VCaP (cell line): ENCODE results near the gene LMAN2.

Source experiments
- H3K27ac ChIP-seq: fragments of 450-650 bp; 2 replicates; pipeline ENCODE4 v1.5.1; 2017
- CTCF ChIP-seq: fragments of 450-650 bp; conservative IDR thresholded peaks from 2 replicates; pipeline ENCODE4 v1.5.1; 2017; ENCODE audit warnings: mild to moderate bottlenecking, moderate library complexity

Gene LMAN2

DNA sequence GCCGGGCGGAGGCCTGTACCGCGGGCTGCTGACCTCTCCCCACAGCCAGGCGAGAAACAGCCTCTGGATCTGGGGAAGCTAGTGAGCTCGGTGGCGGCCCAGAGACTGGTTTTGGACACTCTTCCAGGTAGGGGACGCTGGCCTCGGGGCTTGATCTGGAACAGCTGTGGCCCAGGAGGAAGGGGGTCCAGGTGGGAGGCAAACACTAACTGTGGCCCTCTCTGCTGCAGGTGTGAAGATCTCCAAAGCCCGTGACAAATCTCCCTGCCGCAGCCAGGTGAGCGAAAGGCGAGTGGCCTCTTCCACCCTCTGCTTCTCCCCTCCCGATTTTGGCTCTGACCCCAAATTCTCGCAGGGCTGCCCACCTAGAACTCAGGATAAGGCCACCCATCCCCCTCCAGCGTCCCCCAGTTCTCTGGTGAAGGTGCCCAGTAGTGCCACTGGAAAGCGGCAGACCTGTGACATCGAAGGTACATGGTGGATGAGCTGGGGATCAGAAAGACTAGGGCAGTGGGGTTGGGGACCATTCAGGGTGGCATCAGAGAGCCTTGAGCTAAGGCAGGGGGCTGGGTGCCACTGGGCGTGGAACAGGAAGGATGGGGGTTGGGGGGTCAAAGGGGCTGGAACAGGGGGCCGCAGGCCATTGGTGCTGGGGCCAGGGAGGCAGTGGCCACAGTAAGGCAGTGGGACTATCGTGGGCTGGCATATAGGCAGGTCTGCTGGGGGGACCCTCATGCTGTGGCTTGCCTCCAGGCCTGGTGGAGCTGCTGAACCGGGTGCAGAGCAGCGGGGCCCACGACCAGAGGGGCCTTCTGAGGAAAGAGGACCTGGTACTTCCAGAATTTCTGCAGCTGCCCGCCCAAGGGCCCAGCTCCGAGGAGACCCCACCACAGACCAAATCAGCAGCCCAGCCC, 19.9 kb upstream of the LMAN2 start:
- H3K27ac ChIP-seq: peak overlapping the region; percentile 86
- TF ChIP-seq CTCF: no peak

- H3K27ac ChIP-seq: peak overlapping the region; percentile 86
- peak; percentile 84 for TF ChIP-seq CTCF
These were observed 19.1 kb upstream of the LMAN2 start for GRCh38 chr5:177370488-177371119.

- TF ChIP-seq CTCF: no peak
- H3K27ac ChIP-seq: peak overlapping the region; percentile 86
These were observed 18.4 kb upstream of the LMAN2 start for GRCh38 chr5:177369645-177370440.

DNA sequence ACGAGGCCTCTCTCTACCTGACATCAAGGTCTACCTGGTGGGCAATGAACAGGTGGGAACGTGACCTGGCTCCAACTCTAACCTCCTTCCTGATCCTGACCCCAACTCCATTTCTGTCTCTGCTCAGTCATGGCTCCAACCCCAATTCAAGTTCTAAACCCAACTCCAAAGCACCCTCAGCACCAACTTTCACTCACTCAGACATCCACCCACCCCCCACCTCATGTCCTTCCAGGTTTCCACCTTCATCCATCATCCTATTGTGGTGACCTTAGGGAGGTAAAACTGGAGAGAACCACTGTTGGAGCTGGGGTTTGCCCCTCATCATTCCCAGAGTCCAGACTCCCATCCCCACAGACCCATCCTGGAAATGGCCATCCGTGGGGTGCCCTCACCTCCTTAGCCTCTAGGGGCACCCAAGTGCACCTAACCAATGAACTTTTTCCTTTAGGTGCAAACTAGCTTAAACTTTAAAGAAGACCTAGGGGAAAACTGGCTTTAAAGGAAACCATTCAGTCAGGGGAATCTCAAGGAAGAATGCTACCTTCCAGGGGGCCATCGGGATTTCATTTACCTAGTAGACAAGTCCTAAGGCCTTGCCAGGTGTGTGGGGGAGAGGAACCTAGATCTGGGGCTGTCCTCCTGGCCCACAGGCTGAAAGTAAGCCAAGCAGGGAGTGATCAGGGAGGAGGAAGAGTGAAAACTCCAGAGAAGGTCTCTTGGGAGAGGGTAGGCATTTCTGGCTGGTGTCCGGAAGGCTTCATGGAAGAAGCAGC, 17.6 kb upstream of the LMAN2 start:
- no peak overlapping the region; the same call in 1 of the 2 replicates for H3K27ac ChIP-seq
- TF ChIP-seq CTCF: peak; percentile 61

- TF ChIP-seq CTCF: no peak
- H3K27ac ChIP-seq: peak overlapping the region; percentile 98
These were observed 16.8 kb upstream of the LMAN2 start for GRCh38 chr5:177367981-177368868.

- peak overlapping the region; percentile 98 for H3K27ac ChIP-seq
- no peak for TF ChIP-seq CTCF
These were observed 15.9 kb upstream of the LMAN2 start for GRCh38 chr5:177367323-177367848.
